GM12873 (cell line): Measurements from ENCODE around the gene CT45A9.
"Not testable (repeated sequence)": the region's sequence is repeated elsewhere in the genome, so short reads cannot be mapped to it uniquely, and the experiment has no call there.

Experiments used
- TF ChIP-seq, protein P1 (sequence below): IDR thresholded peaks from 2 replicates; pipeline ENCODE4 v1.5.1; 2012; ENCODE audit warnings: low read depth, mild to moderate bottlenecking, moderate library complexity, low read length, control low read depth; ENCODE audit not compliant: insufficient read depth; ENCODE audit errors: missing control alignments

CT45A9 gene

GRCh38 chrX:135854438-135854837, 17.2 kb downstream of the CT45A9 start, which contains the start of gene CT45A8:
TSS of gene CT45A8 (minus strand) at chrX:135854538. CDS start at chrX:135850783, 3,755 bp downstream.
- TF ChIP-seq, protein P1, sequence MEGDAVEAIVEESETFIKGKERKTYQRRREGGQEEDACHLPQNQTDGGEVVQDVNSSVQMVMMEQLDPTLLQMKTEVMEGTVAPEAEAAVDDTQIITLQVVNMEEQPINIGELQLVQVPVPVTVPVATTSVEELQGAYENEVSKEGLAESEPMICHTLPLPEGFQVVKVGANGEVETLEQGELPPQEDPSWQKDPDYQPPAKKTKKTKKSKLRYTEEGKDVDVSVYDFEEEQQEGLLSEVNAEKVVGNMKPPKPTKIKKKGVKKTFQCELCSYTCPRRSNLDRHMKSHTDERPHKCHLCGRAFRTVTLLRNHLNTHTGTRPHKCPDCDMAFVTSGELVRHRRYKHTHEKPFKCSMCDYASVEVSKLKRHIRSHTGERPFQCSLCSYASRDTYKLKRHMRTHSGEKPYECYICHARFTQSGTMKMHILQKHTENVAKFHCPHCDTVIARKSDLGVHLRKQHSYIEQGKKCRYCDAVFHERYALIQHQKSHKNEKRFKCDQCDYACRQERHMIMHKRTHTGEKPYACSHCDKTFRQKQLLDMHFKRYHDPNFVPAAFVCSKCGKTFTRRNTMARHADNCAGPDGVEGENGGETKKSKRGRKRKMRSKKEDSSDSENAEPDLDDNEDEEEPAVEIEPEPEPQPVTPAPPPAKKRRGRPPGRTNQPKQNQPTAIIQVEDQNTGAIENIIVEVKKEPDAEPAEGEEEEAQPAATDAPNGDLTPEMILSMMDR, result not testable (repeated sequence)

DNA sequence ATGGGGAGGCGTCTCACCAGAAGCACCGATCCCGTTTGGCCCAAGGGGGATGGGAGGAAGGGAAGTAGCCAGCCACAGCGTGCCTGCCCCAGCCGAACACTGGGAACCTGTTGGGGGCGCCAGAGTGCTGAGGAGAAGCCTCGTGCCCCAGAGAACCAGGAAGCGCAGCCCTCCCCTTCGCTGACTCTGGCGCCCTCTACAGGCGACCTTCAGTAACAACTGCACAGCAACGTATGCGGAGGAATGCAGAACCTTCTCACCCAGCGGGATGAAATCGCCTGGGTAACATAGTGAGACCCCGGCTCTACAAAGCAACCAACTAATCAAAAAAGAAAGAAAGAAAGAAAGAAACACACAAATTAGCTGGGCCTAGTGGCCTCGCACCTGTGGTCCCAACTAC, 34.4 kb downstream of the CT45A9 start, which contains the start of gene CT45A7:
Gene CT45A7, minus strand, starts transcription at position 101 of the 400 bp plus-strand sequence. CDS start 3,747 bp downstream, outside the sequence.
- TF ChIP-seq, protein P1, result not testable (repeated sequence)

GRCh38 chrX:135819912-135820311, 51.7 kb downstream of the CT45A9 start, which contains the start of gene CT45A2:
TSS of gene CT45A2 (minus strand) at chrX:135820012. CDS start at chrX:135816265, 3,747 bp downstream.
- TF ChIP-seq, protein P1, result not testable (repeated sequence)
